ENCODE measurements around the gene UCP2.
"Not testable (repeated sequence)": the region's sequence is repeated elsewhere in the genome, so short reads cannot be mapped to it uniquely, and the experiment has no call there.

The UCP2 gene

GRCh38 chr11:73940801-73941570, 41.7 kb downstream of the UCP2 start:
- DNase-seq (ENCODE audit: low spot score), result no peak

GRCh38 chr11:73939096-73939495, 43.5 kb downstream of the UCP2 start:
- DNase-seq (ENCODE audit: low spot score), result no peak

- DNase-seq (ENCODE audit: low spot score), result not testable (repeated sequence)
Observed at GRCh38 chr11:73936047-73936446, 46.6 kb downstream of the UCP2 start.

- DNase-seq (ENCODE audit: low spot score), result no peak
Observed at GRCh38 chr11:73932781-73933180, 49.9 kb downstream of the UCP2 start.

GRCh38 chr11:73931951-73932350, 50.7 kb downstream of the UCP2 start:
- DNase-seq (ENCODE audit: low spot score), result no peak

- DNase-seq (ENCODE audit: low spot score), result peak; percentile 39
Observed at GRCh38 chr11:73931039-73931645, 51.5 kb downstream of the UCP2 start.

- DNase-seq (ENCODE audit: low spot score), result no peak
Observed at GRCh38 chr11:73929388-73929787, 53.3 kb downstream of the UCP2 start.

Measured in activated CD4-positive, alpha-beta T cell treated with anti-CD3 and anti-CD28 coated beads, Interleukin-2, Interleukin-4, amounts not matched to agents 100 ng/mL and 50 ng/mL, durations not matched to agents 16 hours and 8 hours (primary cell).